ENCODE measurements around the gene HS6ST3.

The HS6ST3 gene

DNA sequence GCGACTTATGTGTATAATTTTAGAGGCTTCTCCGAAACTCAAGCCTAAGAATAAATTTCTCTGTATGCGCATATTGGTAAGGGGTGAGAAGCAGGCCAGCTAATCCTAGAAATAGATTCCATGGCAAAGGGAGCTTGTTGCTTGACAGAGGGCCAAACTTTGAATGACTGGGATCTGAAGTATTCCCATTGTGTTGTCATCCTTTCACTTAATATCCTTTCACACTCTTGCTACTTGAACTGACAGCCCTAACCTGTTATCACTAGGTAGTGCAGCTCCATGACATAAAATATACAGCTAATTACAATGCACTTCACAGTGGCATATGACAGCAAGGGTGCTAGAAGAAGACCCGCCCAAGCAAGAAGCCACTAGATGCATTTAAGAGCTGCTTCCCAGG lies 594.6 kb downstream of the HS6ST3 start:
- DNase-seq (ENCODE audit: low read depth) = no peak
- no peak overlapping the region for H3K4me3 ChIP-seq (ENCODE audit: control insufficient read depth, low read depth, low read length)
- no peak for TF ChIP-seq CTCF (IDR thresholded peaks at IDR 0.05; ENCODE audit: control insufficient read depth, insufficient read depth, low read depth, low read length, missing control alignments)

DNA sequence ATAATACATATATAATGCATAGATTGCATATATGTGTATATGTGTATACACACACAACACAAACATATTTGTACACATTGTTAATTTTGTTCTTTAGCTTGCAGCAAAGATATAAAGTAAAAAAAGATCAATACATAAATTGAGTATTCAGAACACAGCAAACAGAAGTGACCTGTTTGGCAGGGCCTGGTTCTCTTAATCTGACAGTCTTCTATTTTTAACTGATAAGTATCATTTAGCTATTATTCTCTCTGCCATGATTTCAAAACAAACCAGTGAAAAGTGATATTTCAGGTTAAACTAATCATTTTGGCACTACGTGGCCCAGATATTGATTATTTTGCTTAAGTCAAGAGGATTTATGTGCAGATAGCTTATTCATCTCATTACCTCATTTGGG lies 595.0 kb downstream of the HS6ST3 start:
- DNase-seq (ENCODE audit: low read depth) = no peak
- H3K4me3 ChIP-seq (ENCODE audit: control insufficient read depth, low read depth, low read length) = no peak overlapping the region
- no peak for TF ChIP-seq CTCF (IDR thresholded peaks at IDR 0.05; ENCODE audit: control insufficient read depth, insufficient read depth, low read depth, low read length, missing control alignments)

GRCh38 chr13:96686286-96686685 lies 596.4 kb downstream of the HS6ST3 start:
- DNase-seq (ENCODE audit: low read depth) = no peak
- TF ChIP-seq CTCF (IDR thresholded peaks at IDR 0.05; ENCODE audit: control insufficient read depth, insufficient read depth, low read depth, low read length, missing control alignments) = no peak

GRCh38 chr13:96687191-96687590 lies 597.3 kb downstream of the HS6ST3 start:
- DNase-seq (ENCODE audit: low read depth) = no peak
- no peak overlapping the region for H3K4me3 ChIP-seq (ENCODE audit: control insufficient read depth, low read depth, low read length)
- no peak for TF ChIP-seq CTCF (IDR thresholded peaks at IDR 0.05; ENCODE audit: control insufficient read depth, insufficient read depth, low read depth, low read length, missing control alignments)

More at GRCh38 chr13:96686286-96686685, 596.4 kb downstream of the HS6ST3 start:
- no peak overlapping the region for H3K4me3 ChIP-seq (ENCODE audit: control insufficient read depth, low read depth, low read length)

GRCh38 chr13:96690998-96691397 lies 601.1 kb downstream of the HS6ST3 start:
- DNase-seq (ENCODE audit: low read depth) = no peak

DNA sequence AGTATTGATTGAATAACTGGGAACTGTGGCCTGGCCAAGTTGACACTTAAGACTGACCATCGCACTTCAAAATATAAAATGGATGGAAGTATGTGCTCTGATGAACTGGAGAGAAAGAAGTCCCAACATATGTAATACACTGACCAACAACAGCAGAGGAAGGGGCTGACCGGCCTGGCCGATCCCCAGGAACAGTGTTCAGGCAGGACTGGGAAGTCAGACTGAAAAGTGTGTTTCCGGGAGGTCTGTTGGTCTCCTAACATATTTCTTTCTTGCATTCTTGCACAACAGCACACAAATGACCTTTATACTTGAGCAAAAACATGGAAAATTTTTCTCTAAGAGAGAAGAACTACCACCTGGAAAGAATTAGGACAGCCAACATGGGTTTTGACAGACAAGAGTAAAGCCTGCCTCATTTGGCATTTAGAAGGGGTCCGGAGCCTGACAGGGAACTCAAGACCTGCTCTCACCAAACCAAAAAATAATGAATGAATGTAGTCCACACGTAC lies 606.5 kb downstream of the HS6ST3 start:
- no peak for DNase-seq (ENCODE audit: low read depth)
- TF ChIP-seq CTCF (IDR thresholded peaks at IDR 0.05; ENCODE audit: control insufficient read depth, insufficient read depth, low read depth, low read length, missing control alignments) = no peak
- H3K4me3 ChIP-seq (ENCODE audit: control insufficient read depth, low read depth, low read length) = no peak overlapping the region

More at GRCh38 chr13:96690998-96691397, 601.1 kb downstream of the HS6ST3 start:
- no peak overlapping the region for H3K4me3 ChIP-seq (ENCODE audit: control insufficient read depth, low read depth, low read length)
- no peak for TF ChIP-seq CTCF (IDR thresholded peaks at IDR 0.05; ENCODE audit: control insufficient read depth, insufficient read depth, low read depth, low read length, missing control alignments)

- no peak for DNase-seq (ENCODE audit: low read depth)
- TF ChIP-seq CTCF (IDR thresholded peaks at IDR 0.05; ENCODE audit: control insufficient read depth, insufficient read depth, low read depth, low read length, missing control alignments) = no peak
Measured at GRCh38 chr13:96700657-96701056, 610.8 kb downstream of the HS6ST3 start.

More at GRCh38 chr13:96700657-96701056, 610.8 kb downstream of the HS6ST3 start:
- H3K4me3 ChIP-seq (ENCODE audit: control insufficient read depth, low read depth, low read length) = no peak overlapping the region
